Pancreas (tissue), 10 donors: ENCODE data around the gene THBS3. TPM values are rescaled to one million over a fixed set of nuclear protein-coding genes. Genes with fewer than 3 reads are reported as not detected.

Source experiments
- ATAC-seq, 4 donors: fragments of 200-7000 bp; cut with Tn5 transposase; one replicate each; pipeline versions ENCODE4 v1.8.0 to v1.9.1; 2020; ENCODE audit warnings: mild to moderate bottlenecking in 4 of 4, moderate library complexity in 4 of 4
- DNase-seq, 6 donors: peaks; one replicate each; pipeline ENCODE4 v3.0.0-alpha.2; 2020
- FAIRE-seq: peaks from 2 replicates; lab custom pipeline; 2012; peaks lifted over from hg19 to GRCh38; lab: Jason Lieb, UNC
- H3K27ac ChIP-seq, 4 donors: fragments of 200-600 bp; sonication (generic); 1 replicate in 3 of 4; 2 replicates in 1 of 4; pipeline versions ENCODE4 v1.5.0 to v1.8.0; 2020
- H3K27me3 ChIP-seq, 4 donors: fragments of 200-600 bp; one replicate each; pipeline ENCODE4 v1.8.0; 2021
- H3K36me3 ChIP-seq, 3 donors: fragments of 200-600 bp; sonication (generic) in 1 of 3; one replicate each; pipeline versions ENCODE4 v1.5.0 to v1.8.0; 2020 to 2021
- H3K4me1 ChIP-seq, 3 donors: fragments of 200-600 bp; one replicate each; pipeline ENCODE4 v1.8.0; 2021
- H3K4me3 ChIP-seq, 4 donors: fragments of 200-600 bp; sonication (generic) in 2 of 4; one replicate each; pipeline versions ENCODE4 v1.5.0 to v1.8.0; 2020 to 2021
- H3K9me3 ChIP-seq, 4 donors: fragments of 200-600 bp; one replicate each; pipeline ENCODE4 v1.8.0; 2021
- WGBS, 2 donors: extraction: QIAGEN DNeasy Blood & Tissue Kit; methylation state at CpG; one replicate each; pipeline ENCODE4 v1.1.7; 2013; 5-methylcytosine and 5-hydroxymethylcytosine counted together
- intact Hi-C, 3 donors: fragments of 100-400 bp; cut with DNase I; formaldehyde crosslinking; loops; one replicate each; pipeline versions ENCODE4 v1.11.1 to v1.14.2; 2022
- polyA plus RNA-seq, 2 donors: library from polyadenylated mRNA; stranded (reverse); fragments of 200-250 nt; gene quantifications; one replicate each; pipeline ENCODE4 v1.2.3, GENCODE V29; 2013
- total RNA-seq, 6 donors: library from RNA; stranded (reverse); fragmentation: NEBNext Ultra II Directional in 4 of 6; extraction: Animal tissue kit (Norgen Biotek cat#: 25700) in 4 of 6; gene quantifications; one replicate each; pipeline versions ENCODE4 v1.2.1 to v1.2.4, GENCODE V29; 2021 to 2023
- TF ChIP-seq, protein P1 (sequence below), 4 donors: fragments of 200-600 bp; sonication (generic) in 3 of 4; IDR thresholded peaks; one replicate each; pipeline versions ENCODE4 v1.5.0 to v1.8.0; 2021; ENCODE audit warnings: antibody characterized with exemption in 4 of 4
- donor health status: healthy with polysubstance abuse.
- donor health status: DM: no; HTN: no; CAD: no; lungs with moderate emphysema.
- donor health status: DM: no; HTN: no; CAD: no.
- donor health status: control.
- donor health status: control.
- donor health status: Bipolar disorder and iron deficiency.
- donor health status: DM: yes; HTN: yes; CAD: no.
- donor health status: DM: no; HTN: no; CAD: no.
- donor health status: DM: no; HTN: no; CAD: no.
- donor health status: DM: yes; HTN: yes; CAD: no.

Gene THBS3
- total and polyA plus RNA-seq, 8 donors = 9.9 to 78.6 (median 17.3) TPM

DNA sequence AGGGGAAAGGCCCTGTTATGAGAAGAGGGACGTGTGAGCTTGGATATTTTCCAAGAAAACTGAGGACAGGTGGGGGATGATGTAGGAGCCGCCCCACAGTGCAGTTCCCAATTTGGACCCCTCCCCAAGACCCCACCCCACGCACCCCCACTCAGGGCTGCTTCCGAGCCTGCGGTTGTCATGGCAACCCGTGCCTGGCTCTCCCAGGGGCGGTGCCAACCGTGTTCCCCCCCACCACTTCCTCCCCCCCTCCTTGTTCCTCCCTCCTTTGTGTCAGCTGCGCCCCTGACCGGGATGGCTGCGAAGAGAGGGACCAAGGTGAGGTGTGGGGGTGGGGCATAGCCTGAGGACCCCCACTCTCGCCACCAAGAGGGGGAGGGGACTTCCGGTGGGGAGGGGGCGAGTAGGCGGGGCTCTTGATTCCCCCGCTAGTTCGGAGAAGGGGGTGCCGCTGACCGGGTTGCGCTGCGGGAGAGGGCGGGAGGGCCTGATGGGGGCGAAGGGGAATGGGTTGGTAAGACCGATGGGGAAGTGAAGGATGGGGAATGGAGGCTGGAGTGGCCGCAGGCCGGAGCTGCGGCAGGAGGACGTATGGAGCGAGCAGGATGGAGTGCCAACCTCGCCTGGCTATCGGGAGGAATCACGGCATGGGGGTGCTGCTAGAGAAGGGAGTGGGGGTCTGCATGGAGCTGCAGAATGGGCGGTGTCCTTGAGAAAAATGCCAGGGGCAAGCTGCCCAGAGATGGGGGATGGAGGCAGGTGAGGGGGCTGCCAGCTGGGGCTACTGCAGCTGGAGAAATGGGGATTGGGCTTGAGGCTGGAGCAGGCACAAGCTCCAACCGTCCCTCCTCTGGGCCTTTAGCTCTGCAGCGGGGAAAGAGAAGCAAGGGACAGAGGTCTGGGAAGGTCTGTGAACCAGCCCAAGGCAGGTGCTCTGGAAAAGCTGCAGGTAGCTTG lies 33.1 kb downstream of the THBS3 start:
- Histone ChIP-seq H3K27me3 (no peaks in the 10 kb centered on the region), H3K4me1 (peaks cover 3 to 19% (median 10%) of the 10 kb centered on the region in 3 donors), H3K4me3 (peak overlapping the region in 1 of 4 donors; percentile 85), H3K36me3 (no peaks in the 10 kb centered on the region), H3K27ac (no peak overlapping the region), H3K9me3 (no peaks in the 10 kb centered on the region)
- TF ChIP-seq, protein P1, sequence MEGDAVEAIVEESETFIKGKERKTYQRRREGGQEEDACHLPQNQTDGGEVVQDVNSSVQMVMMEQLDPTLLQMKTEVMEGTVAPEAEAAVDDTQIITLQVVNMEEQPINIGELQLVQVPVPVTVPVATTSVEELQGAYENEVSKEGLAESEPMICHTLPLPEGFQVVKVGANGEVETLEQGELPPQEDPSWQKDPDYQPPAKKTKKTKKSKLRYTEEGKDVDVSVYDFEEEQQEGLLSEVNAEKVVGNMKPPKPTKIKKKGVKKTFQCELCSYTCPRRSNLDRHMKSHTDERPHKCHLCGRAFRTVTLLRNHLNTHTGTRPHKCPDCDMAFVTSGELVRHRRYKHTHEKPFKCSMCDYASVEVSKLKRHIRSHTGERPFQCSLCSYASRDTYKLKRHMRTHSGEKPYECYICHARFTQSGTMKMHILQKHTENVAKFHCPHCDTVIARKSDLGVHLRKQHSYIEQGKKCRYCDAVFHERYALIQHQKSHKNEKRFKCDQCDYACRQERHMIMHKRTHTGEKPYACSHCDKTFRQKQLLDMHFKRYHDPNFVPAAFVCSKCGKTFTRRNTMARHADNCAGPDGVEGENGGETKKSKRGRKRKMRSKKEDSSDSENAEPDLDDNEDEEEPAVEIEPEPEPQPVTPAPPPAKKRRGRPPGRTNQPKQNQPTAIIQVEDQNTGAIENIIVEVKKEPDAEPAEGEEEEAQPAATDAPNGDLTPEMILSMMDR (IDR thresholded peaks at IDR 0.05) = no peak
- intact Hi-C loops = no loop called here
- DNase-seq (peak in 3 of 6 donors; percentile 45 to 75 (median 60)), ATAC-seq (no peak), FAIRE-seq (no peak)
- 14 to 18% methylated on average over 34 to 35 of the region's 35 CpGs for WGBS, 2 donors

DNA sequence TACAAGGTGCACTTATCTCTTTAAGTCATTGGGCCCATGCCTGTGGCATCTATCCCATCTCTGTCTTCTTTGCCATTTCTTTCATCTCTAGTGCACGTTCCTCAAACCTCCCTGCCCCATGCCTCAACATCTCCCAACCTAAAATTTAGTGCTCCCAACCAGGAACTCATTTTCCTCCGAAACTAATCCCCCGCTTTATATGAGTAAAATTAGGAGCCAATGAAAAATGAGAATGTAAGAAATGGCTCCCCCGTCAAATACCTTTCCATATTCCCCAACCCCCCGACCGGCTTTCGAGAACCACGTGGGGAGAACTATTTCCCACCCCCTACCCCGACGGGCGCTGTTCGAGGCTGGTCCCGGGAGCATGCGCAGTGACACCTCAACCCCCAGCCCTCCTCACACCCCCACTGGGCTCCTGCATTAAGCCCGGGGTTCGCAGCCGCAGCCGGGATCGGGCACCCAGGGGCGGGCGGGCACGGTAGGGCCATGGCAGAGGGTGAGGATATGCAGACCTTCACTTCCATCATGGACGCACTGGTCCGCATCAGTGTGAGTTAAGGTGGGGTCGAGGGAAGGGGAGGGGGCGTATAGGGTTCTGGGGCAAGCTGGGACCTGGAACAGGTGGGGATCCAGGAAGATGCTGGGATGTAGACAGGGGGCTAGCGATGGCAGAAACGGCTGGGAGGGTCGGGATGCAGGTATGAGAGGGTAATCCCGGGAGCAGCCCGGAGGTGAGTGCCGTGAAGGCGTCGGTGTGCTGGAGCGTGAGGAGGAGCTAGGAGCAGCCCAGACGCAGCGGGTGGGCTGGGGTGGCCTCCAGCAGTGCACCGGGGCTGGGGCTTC lies 34.0 kb downstream of the THBS3 start, which contains the start of gene TRIM46:
Gene TRIM46 (plus strand): TSS at position 372 of the 846 bp plus-strand sequence. CDS start 118 bp downstream, at position 490.
- Histone ChIP-seq H3K27me3 (no peaks in the 10 kb centered on the region), H3K9me3 (no peaks in the 10 kb centered on the region), H3K4me1 (peaks cover 3 to 19% (median 10%) of the 10 kb centered on the region in 3 donors), H3K27ac (peak within 1 kb of the TSS; percentile 41 to 77 (median 68)), H3K4me3 (peak within 1 kb of the TSS; percentile 60 to 85 (median 70)), H3K36me3 (no peaks in the 10 kb centered on the region)
- DNase-seq (peak; percentile 25 to 79 (median 46)), FAIRE-seq (no peak), ATAC-seq (peak in 1 of 4 donors; percentile 2)
- WGBS, 2 donors = 5% methylated on average over 38 of the region's 38 CpGs
- TF ChIP-seq, protein P1 (IDR thresholded peaks at IDR 0.05) = no peak
- intact Hi-C loops = no loop called here

DNA sequence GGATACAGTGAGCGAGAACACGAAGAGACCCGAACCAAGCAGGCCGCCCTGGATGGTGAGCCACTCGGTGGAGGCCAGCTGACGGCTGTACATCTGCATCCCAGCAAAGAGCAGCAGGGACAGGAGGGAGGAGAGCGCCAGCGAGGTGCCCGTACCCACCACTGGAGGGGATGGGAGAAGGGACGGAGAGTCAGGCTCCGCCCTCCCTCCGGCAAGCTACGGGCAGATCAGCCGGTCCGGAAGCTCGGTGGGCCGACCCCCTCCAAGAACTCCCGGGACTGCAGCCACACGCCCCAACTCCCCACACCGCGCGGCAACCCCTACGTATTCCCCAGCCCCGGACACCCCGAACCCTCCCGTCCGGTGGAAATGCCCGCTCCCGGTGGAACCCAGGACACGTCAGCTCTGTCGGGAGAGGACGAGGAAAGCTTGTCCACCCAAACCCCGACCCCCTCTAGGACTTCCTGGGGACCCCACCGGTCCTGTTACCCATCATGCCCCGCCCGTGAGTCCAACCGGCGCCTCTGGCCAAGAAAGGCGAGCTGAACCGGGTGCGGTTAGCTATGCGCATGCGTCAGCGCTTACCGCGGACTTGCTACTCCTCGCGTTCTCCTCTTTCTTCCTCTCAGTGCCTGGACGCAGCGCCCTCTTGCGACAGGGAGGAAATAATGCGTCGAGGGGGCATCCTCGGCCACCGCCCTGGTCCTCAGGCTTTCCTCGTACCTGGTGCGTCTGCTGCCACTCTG lies 34.8 kb downstream of the THBS3 start, which contains the start of gene KRTCAP2:
Gene KRTCAP2 (minus strand): TSS at position 573 of the 746 bp plus-strand sequence. CDS start 80 bp downstream, at position 493.
- DNase-seq (peak; percentile 93 to 99 (median 95)), FAIRE-seq (no peak), ATAC-seq (peak; percentile 83 to 85 (median 84))
- no peaks in the 10 kb centered on the region for H3K36me3 ChIP-seq
- peak within 1 kb of the TSS; percentile 41 to 77 (median 68) for H3K27ac ChIP-seq
- H3K4me3 ChIP-seq = peak within 1 kb of the TSS; percentile 60 to 85 (median 70)
- peaks cover 3 to 19% (median 10%) of the 10 kb centered on the region in 3 donors for H3K4me1 ChIP-seq
- TF ChIP-seq, protein P1 (IDR thresholded peaks at IDR 0.05) = peak; percentile 79 to 93 (median 90)
- intact Hi-C loops = no loop called here
- H3K27me3 ChIP-seq = no peaks in the 10 kb centered on the region
- 0 to 1% methylated on average over 45 to 57 of the region's 57 CpGs for WGBS, 2 donors
- no peaks in the 10 kb centered on the region for H3K9me3 ChIP-seq
